ENCODE measurements around the gene N4BP2L1. TPM values are rescaled to one million over a fixed set of nuclear protein-coding genes. Genes with fewer than 3 reads are reported as not detected.

N4BP2L1 gene
- total RNA-seq, 2 donors from 2014 or later, result 4.0 to 10.3 TPM

DNA sequence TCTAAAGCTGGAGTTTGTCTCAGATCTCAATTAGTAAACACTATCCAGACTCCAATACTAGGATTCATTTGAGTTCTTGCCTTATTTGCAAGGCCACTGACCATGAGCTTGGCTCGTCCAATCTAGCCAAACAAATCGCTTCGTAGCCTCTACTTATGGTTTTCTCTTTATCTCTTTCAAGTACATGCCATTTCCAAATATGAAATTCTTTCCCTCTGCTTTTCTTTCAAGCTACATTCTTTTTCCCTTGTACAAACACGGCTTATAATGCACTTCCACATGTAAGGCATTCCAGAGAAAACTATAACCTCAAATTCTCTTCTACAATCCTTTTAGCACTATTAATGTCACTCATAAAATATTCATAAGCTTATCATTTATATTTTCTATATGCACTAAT lies 10.9 kb upstream of the N4BP2L1 start:
- Mint-ChIP-seq H3K4me1 (no peaks in the 10 kb centered on the region), H3K36me3 (ENCODE audit: low read depth) (peaks cover 2% of the 10 kb centered on the region), H3K27ac (no peak overlapping the region), H3K4me3 (no peak overlapping the region), H3K9me3 (no peaks in the 10 kb centered on the region), H3K27me3 (ENCODE audit: insufficient read depth) (peaks cover 5% of the 10 kb centered on the region)
- Histone ChIP-seq H3K36me3 (ENCODE audit: control insufficient read depth, insufficient read depth, low read length) (no peaks in the 10 kb centered on the region), H3K27me3 (ENCODE audit: control insufficient read depth, insufficient read depth, low read length, poor library complexity, severe bottlenecking) (no peaks in the 10 kb centered on the region), H3K9ac (ENCODE audit: extremely low read depth, low read length, poor library complexity, severe bottlenecking) (no peak overlapping the region), H3K9me3 (ENCODE audit: control insufficient read depth, low read length) (no peaks in the 10 kb centered on the region), H3K4me1 (ENCODE audit: control insufficient read depth, insufficient read depth, low read length) (no peaks in the 10 kb centered on the region), H3K4me3 (ENCODE audit: low read length) (no peak overlapping the region), H3K27ac (ENCODE audit: low read depth, low read length) (no peak overlapping the region)
- DNase-seq, result no peak
- TF ChIP-seq, protein P1, sequence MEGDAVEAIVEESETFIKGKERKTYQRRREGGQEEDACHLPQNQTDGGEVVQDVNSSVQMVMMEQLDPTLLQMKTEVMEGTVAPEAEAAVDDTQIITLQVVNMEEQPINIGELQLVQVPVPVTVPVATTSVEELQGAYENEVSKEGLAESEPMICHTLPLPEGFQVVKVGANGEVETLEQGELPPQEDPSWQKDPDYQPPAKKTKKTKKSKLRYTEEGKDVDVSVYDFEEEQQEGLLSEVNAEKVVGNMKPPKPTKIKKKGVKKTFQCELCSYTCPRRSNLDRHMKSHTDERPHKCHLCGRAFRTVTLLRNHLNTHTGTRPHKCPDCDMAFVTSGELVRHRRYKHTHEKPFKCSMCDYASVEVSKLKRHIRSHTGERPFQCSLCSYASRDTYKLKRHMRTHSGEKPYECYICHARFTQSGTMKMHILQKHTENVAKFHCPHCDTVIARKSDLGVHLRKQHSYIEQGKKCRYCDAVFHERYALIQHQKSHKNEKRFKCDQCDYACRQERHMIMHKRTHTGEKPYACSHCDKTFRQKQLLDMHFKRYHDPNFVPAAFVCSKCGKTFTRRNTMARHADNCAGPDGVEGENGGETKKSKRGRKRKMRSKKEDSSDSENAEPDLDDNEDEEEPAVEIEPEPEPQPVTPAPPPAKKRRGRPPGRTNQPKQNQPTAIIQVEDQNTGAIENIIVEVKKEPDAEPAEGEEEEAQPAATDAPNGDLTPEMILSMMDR (conservative IDR thresholded peaks at IDR 0.05), result no peak
- WGBS, 2 experiments (ENCODE audit: insufficient coverage in 1 of 2, insufficient read length in 1 of 2), result 88% methylated on average over 4 of the region's 4 CpGs

DNA sequence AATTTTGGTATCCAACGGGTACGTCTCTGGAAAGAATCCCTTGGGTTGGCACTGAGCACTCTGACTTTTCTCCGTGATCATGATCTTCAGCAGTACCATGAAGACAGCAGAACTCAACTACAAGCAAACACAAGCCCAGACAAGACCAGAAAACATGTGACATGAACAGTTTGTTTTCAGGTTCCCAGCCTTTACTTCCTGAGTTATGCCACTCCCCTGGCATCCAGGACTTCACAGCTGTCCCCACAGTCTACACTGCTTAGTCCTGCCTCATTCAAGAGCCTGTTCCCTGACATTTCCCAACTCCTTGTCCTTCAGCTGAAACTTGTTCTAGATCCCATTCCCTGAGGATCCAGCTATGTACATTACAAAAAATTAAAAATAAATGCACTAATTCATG lies 4.9 kb upstream of the N4BP2L1 start:
- no peaks in the 10 kb centered on the region for H3K9me3 Mint-ChIP-seq
- DNase-seq, result no peak
- H3K4me3 ChIP-seq (ENCODE audit: low read length), result no peak overlapping the region
- no peaks in the 10 kb centered on the region for H3K36me3 ChIP-seq (ENCODE audit: control insufficient read depth, insufficient read depth, low read length)
- TF ChIP-seq, protein P1 (conservative IDR thresholded peaks at IDR 0.05), result no peak
- 97 to 100% methylated on average over 3 of the region's 3 CpGs for WGBS, 2 experiments (ENCODE audit: insufficient coverage in 1 of 2, insufficient read length in 1 of 2)
- no peak overlapping the region for H3K9ac ChIP-seq (ENCODE audit: extremely low read depth, low read length, poor library complexity, severe bottlenecking)
- H3K4me1 Mint-ChIP-seq, result peaks cover 5% of the 10 kb centered on the region
- H3K27ac Mint-ChIP-seq, result no peak overlapping the region
- H3K4me1 ChIP-seq (ENCODE audit: control insufficient read depth, insufficient read depth, low read length), result no peaks in the 10 kb centered on the region
- H3K9me3 ChIP-seq (ENCODE audit: control insufficient read depth, low read length), result no peaks in the 10 kb centered on the region
- no peaks in the 10 kb centered on the region for H3K27me3 Mint-ChIP-seq (ENCODE audit: insufficient read depth)
- no peak overlapping the region for H3K4me3 Mint-ChIP-seq
- no peak overlapping the region for H3K27ac ChIP-seq (ENCODE audit: low read depth, low read length)
- H3K36me3 Mint-ChIP-seq (ENCODE audit: low read depth), result no peaks in the 10 kb centered on the region
- H3K27me3 ChIP-seq (ENCODE audit: control insufficient read depth, insufficient read depth, low read length, poor library complexity, severe bottlenecking), result peaks cover 15% of the 10 kb centered on the region

DNA sequence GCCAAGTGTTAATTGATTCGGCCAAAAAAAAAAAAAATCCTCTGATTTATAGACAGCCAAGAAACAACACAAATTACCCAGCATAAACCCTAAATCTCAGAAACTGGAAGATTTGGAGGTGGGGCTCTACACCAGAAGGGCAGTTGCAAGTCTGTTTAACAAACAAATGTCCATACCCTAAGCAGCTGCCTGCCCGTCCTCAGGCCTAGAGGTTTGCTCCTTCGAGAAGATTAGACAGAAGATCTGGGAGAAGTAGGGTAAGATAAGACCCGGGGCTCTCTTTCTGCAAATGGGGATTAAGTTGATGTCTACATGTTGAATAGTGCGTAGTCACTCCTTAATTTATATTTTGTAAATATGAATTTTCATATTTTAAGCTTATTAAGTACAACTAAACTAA lies 3.4 kb upstream of the N4BP2L1 start:
- no peak overlapping the region for H3K27ac ChIP-seq (ENCODE audit: low read depth, low read length)
- H3K9ac ChIP-seq (ENCODE audit: extremely low read depth, low read length, poor library complexity, severe bottlenecking), result no peak overlapping the region
- 94% methylated on average over 3 of the region's 5 CpGs; no CpG with 5 or more reads in 1 of the 2 experiments for WGBS, 2 experiments (ENCODE audit: insufficient coverage in 1 of 2, insufficient read length in 1 of 2)
- DNase-seq, result no peak
- H3K4me3 Mint-ChIP-seq, result no peak overlapping the region
- no peaks in the 10 kb centered on the region for H3K36me3 Mint-ChIP-seq (ENCODE audit: low read depth)
- H3K27ac Mint-ChIP-seq, result no peak overlapping the region
- H3K4me1 Mint-ChIP-seq, result peaks cover 7% of the 10 kb centered on the region
- H3K27me3 ChIP-seq (ENCODE audit: control insufficient read depth, insufficient read depth, low read length, poor library complexity, severe bottlenecking), result peaks cover 22% of the 10 kb centered on the region
- no peaks in the 10 kb centered on the region for H3K36me3 ChIP-seq (ENCODE audit: control insufficient read depth, insufficient read depth, low read length)
- H3K9me3 ChIP-seq (ENCODE audit: control insufficient read depth, low read length), result no peaks in the 10 kb centered on the region
- no peaks in the 10 kb centered on the region for H3K9me3 Mint-ChIP-seq
- peaks cover 6% of the 10 kb centered on the region for H3K27me3 Mint-ChIP-seq (ENCODE audit: insufficient read depth)
- H3K4me1 ChIP-seq (ENCODE audit: control insufficient read depth, insufficient read depth, low read length), result no peaks in the 10 kb centered on the region
- TF ChIP-seq, protein P1 (conservative IDR thresholded peaks at IDR 0.05), result no peak
- H3K4me3 ChIP-seq (ENCODE audit: low read length), result no peak overlapping the region

All from endodermal cell (in vitro differentiated cells).